NCI-H1105 (cell line): Measurements from ENCODE around the gene ABI3BP.
"Not testable (repeated sequence)": the region's sequence is repeated elsewhere in the genome, so short reads cannot be mapped to it uniquely, and the experiment has no call there.

ENCODE experiments used
- DNase-seq: peaks from one replicate; lab custom pipeline; 2025; lab: John Stamatoyannopoulos, UW

The ABI3BP gene

GRCh38 chr3:100981164-100981911, 11.9 kb downstream of the ABI3BP start:
- DNase-seq: no peak

- no peak for DNase-seq
Measured at GRCh38 chr3:100978011-100978659, 15.1 kb downstream of the ABI3BP start.

- DNase-seq: no peak
Measured at GRCh38 chr3:100976611-100977010, 16.6 kb downstream of the ABI3BP start.

DNA sequence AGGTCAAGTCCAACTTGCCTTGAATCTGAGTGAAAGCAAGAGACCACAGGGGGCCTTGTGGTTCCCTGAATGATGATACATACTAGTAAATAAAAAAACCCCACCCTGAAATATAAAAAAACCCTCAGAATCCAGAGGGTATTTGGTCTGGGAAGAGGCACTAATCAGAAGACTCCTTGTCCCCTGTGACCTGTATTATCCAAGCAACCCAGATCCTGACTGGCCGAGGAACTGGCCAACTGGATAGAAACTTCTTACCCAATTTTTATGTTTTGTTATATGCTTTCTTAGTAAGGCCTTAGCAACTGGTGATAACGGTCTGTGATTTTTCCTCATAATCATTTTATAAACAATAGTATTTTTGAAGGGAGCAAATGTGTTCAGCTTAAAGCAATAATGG, 17.5 kb downstream of the ABI3BP start:
- no peak for DNase-seq

- no peak for DNase-seq
Measured at GRCh38 chr3:100973594-100973993, 19.6 kb downstream of the ABI3BP start.

GRCh38 chr3:100972867-100973266, 20.4 kb downstream of the ABI3BP start:
- no peak for DNase-seq

DNA sequence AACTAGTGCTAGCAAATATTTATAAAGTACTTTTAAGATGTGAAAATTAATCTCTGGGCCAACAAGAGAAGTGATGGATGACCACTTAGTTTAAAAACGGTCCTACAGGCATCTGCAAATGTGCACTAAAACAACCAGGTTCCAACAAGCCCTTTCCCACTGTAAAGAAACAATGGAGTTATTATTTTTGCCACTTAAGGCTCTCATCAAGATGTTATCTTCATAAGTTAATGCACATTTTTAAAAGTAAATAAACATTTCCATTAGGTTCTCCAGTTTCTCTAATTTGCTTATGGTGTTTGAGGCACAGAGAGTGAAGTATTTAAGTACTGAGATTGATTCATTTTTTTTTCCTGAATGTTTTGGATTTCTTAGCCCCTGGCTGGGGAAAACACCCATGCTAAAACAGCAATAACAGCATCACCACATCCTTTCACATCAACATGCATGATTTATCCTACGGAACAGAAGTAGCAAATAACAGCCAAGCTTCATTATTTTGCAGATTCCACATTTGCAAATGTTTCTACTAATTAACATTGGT, 20.8 kb downstream of the ABI3BP start:
- DNase-seq: peak; percentile 65

DNA sequence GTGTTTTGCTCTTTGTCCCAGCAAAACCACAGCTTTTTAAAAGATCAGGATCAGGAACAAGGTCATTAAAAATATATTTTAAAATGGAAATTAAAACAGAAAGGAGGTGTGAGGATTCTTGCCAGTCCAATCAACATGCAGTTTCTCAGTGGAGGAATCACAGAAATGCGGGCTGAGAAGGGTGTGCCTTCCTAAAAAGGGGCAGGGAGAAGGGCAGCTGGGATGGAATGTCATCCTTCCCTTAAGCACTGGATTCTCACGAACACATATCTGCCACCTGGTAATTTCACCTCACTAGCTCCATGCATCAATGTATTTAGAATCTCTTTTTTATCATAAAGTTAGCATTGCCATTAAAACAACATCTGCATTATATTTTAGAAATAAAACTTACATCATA, 21.4 kb downstream of the ABI3BP start:
- peak; percentile 2 for DNase-seq

DNA sequence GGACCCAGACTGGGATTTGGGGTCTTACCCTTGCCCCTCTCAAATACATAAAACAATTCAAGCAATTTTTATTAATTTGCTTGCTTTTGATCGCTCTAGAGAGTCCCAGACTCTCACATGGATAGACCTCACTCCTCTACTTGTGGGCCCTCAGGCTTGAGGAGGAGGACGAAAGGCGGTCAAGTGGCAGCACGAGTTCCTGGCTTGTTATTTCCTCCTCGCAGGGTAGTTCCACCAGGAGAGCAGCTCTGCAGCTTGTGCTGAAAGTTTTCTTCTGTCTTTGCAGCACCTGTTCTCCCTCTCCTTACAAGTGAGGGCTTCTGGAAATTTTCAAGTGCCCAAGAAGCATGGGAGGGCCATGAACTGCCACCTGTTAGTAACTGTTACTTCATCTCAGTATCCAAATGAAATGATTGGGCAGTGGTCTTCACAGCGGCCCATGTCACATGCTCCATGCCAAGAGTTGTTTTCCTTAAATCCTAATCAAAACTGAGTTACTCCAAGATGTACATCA, 22.7 kb downstream of the ABI3BP start:
- DNase-seq: no peak

DNA sequence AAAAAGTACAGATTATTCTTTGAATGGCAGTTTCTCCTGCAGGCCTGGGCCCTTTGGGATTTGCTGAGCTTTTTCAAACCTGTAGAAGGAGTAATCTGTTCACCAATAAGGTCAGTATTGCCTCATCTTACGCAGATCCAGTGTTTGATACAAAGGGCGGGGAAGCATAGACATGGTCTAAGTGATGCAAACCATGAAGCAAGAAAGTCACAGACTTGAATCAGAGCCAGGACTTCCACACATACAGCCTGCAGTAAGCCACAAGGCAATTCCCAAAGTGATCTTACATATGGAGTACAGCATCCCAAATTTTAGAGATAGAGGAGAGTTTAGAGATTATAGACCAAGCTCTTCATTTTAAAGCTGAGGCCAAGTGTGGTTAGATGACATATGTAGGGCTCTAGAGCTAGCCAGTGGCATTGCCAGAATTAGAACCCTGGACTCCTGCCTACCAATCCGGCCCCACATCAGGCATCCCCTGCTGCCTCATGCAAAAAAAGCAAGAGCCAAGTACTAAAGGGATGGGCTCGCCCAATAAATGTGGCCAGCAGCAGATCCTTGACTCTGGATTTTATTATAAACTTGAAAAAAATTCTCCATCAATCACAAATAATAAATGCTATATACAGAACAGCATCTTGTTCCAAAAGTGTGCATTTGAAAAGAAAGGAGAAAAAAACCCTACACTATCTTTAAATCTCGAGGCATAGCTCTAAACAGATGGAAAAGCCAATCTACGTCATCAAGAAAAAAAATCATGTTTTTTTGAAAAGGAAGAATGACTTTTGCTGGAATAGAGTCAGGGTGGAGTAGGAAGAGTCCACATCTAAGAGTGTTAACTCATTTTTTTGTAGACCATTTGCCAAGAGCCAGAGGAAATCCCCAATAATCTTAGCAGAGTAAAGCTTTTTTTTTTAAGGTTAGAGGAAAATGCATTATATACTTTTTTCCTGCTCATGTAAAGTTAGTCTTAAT, 24.0 kb downstream of the ABI3BP start:
- no peak for DNase-seq

- no peak for DNase-seq
Measured at GRCh38 chr3:100966807-100967206, 26.4 kb downstream of the ABI3BP start.

DNA sequence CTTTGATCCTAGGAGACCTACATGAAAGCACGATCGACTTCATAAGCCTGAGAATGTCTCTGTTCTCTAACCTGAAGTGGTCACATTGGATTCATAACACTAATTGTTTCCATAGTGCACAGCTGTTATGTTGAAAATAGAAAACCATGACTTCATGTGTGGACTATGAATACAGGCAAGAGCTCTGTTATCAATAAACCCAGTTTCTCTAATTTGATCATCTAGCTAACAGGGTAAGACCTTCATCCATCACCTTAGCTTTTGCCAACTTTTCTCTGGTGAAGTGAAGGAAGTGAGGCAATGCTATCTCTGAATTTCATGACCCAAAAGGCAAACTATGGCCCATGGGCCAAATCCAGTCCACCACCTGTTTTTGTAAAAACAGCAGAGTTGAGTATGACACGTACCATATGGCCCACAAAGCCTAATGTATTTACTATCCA, 27.2 kb downstream of the ABI3BP start:
- DNase-seq: no peak

- no peak for DNase-seq
Measured at GRCh38 chr3:100963041-100963440, 30.2 kb downstream of the ABI3BP start.

DNA sequence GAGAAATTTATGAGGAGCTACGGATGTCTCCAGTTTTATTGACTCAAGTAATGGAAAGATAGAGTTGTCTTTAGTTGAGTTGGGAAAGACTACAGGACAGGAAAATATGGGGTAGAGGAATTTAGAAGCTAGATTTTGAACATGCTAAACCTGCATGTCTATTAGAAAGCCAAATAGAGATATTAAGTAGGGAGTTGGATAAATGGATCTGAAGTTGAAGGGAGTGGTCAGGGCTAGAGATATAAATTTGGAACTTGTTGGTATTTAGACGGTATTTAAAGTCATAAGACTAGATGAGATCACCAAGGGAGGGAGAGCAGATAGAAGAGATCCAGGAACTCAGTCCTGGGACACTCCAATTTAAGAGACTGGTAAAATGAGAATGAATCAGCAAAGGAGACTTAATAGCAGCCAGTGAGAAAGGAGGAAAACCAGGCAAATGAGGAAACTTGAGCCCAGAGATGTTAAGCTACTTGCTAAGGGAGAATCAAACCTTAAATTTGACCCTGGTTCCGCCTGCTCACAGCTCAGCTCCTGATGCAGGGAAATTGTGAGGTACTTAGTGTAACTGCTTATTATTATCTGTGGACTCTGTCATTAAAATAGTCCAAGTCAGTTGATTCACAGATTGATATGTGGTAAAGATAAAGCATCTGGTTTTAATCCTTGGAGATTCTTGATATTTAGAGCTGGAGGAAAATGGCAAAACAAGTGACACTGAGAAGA, 35.8 kb downstream of the ABI3BP start:
- DNase-seq: no peak

DNA sequence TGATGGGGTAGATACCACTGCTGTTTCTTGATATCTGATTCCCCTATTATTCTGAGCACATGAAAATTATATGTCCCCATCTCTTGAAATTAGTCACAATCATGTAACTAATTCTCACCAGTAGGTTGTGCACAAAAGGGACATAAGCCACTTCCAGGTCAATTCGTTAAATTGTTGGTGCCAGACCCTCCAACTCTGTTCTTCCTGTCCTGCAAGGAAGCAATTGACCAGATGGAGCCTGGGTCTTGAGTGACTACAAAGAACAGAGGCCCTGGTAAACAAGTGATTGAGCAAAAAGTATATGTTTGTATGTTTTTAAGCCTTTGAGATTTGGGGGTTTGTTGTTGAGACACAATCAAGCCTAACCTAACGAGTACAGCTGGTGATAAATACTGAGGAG, 36.9 kb downstream of the ABI3BP start:
- no peak for DNase-seq

DNA sequence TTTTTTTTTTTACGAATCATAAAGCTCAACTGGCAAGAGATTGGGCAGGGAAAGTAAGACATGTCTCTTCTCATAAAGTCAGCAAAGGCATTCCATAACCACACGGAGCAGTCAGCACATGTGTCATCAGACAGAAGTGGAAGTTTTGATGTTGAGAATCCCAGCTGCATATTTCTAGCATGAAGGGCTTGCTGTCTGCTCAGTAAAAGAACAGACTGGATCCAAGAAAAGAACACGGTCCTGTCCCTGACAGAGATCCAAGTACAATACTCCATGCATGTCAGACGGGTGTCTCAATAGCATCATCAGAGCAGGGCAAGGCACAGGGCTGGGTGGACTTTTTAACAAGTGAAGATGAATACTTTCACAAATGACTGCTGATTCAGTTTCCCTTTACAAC, 38.2 kb downstream of the ABI3BP start:
- no peak for DNase-seq

DNA sequence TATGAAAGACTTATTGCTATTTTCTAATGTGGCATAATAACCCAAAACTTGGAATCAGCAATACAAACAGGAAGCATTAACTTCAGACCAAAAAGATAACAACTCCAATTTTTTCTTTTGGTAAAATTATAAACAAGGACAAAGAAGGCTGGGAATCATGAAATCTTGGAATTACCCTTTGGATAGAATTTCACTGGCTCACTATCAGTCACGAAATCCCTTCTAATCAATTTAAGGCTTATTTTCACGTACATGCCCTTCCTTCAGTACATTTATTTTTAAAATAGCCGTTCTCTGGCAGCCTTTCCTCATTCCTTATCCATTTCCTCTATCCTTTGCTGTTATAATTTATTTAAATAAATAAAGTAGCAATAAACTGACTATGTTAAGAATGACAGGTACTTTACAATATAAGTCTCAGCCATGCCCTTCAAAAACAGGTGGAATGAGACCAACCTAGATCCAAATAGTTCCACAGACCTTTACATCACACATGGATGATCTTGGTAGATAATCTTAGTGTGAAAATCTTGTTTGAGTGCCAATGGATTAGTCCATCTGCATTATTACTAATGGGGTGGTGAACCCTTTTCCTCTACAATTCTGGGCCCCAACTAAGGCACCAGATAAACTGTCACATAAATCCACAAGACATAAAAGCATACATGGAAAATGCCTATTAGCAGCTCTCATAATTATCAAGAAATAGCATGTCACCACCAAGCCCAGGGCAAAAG, 38.9 kb downstream of the ABI3BP start:
- no peak for DNase-seq

DNA sequence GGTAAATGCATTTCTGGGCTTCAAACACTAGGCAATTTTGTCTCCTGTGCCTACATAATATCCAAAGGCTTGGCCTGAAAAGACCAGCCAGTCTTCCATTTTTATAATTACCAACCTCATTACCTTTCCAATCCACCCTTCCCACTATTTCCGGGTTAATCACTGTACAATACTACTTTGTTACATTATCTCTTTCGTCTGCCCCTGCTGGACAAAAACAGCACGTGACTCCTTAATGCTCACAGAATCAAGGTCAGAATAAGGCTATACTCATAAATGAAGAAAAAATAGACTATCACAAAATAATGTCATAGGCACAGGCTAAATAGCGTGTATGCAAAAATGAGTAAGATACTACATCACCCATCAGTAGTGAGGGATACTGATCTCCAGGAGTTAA, 40.1 kb downstream of the ABI3BP start:
- no peak for DNase-seq

GRCh38 chr3:100947119-100947518, 46.1 kb downstream of the ABI3BP start:
- DNase-seq: no peak

DNA sequence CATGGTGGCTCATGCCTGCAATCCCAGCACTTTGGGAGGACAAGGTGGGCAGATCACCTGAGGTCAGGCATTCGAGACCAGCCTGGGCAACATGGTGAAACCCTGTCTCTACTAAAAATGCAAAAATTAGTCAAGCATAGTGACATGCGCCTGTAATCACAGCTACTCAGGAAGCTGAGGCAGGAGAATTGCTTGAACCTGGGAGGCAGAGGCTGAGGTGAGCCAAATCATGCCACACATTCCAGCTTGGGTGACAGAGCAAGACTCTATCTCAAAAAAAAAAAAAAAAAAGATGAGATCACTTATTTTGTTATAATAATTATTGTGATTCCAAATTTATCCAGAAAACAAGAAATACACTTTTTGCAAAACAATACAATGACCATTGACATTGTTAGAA, 47.1 kb downstream of the ABI3BP start:
- DNase-seq: not testable (repeated sequence)

DNA sequence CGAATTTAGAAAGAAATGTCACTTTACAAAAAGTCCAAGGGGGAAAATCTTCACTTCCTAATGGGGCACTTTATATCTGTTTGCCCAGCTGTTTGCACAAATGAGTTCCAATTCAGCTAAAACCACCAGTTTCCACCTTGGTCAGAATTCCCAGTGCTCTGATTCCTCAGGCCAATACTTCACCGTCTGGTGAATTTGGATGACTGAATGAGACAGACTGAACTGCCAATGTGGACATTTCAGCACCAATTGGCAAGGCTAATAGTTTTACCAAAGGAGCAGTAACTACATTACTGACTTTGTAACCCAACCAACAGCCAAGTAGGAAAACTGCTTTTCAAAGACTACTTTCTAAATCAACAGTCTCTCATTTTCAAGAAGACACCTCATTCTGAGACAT, 51.8 kb downstream of the ABI3BP start:
- no peak for DNase-seq
